Left cardiac atrium (tissue), 4 donors: ENCODE results near the gene PPARGC1A. TPM values are rescaled to one million over a fixed set of nuclear protein-coding genes. Genes with fewer than 3 reads are reported as not detected.

Source experiments
- ATAC-seq, 2 donors: fragments of 200-7000 bp; cut with Tn5 transposase; one replicate each; pipeline ENCODE4 v1.9.1; 2020; ENCODE audit warnings: mild to moderate bottlenecking in 2 of 2, moderate library complexity in 2 of 2
- DNase-seq: peaks from one replicate; pipeline ENCODE4 v3.0.0-alpha.2; 2020
- intact Hi-C, 2 donors: fragments of 100-400 bp; cut with DNase I; formaldehyde crosslinking; loops; one replicate each; pipeline versions ENCODE4 v1.14.1 to v1.15.1; 2022 to 2023
- total RNA-seq, 2 donors: library from RNA; stranded (reverse); fragmentation: NEBNext Ultra II Directional; extraction: Animal tissue kit (Norgen Biotek cat#: 25700); gene quantifications; one replicate each; pipeline ENCODE4 v1.2.1, GENCODE V29; 2021
- donor health status: DM: no; HTN: yes; CAD: no.
- donor health status: DM: no; HTN: yes; CAD: no; lungs with severe emphysema.
- donor health status: DM: yes; HTN: yes; CAD: no.
- donor health status: Dilated cardiomyopathy.

The PPARGC1A gene
- total RNA-seq, 2 donors from 2014 or later: 75.4 to 180 TPM

DNA sequence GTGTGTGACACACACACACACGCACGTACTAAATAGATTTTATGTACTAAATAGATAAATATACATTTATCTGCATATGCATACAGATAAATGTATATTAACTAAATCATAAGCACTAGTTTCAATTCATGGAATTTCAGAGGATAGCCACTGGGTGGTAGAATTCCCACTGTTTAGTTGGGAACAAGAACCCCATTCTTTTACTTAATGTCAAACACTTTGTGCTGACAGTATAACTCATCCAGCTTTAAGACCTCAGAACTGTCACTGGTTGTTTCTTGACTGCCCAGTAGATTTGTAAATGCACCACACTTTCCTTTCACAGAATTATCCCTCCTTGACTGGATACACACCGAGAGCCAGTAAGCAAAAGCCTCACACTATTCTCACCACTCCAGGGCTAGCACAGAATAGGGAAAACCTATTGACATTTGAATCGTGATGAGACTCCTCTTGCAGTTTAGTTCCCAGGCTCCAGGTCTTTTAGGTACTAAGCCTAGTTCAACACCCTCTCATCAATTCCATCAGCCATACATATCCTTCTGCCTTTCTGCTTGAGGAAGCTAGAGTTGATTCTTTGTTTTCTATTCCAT, 32.4 kb downstream of the PPARGC1A start:
- no peak for DNase-seq
- ATAC-seq: peak in 1 of 2 donors; percentile 44
- intact Hi-C loops: no loop called here

DNA sequence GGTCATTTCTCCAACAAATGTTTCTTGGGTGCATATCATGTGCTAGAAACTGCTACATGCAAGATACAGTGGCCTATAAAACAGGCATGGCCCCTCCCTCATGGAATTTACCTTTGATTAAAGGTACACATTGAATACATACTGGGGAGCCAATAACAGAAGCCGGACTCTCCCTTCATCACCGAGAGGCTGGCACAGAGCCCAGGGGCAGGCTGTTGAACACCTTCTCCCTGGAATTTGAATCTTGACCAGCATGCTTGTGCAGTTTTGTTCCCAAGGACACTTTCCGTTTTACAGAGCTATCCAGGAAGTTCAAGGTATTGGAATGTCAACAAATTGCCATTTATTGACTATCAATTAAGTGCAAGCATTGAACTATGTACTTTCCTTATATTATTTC, 33.2 kb downstream of the PPARGC1A start:
- ATAC-seq (no peak), DNase-seq (peak; percentile 29)
- intact Hi-C loops: no loop called here

DNA sequence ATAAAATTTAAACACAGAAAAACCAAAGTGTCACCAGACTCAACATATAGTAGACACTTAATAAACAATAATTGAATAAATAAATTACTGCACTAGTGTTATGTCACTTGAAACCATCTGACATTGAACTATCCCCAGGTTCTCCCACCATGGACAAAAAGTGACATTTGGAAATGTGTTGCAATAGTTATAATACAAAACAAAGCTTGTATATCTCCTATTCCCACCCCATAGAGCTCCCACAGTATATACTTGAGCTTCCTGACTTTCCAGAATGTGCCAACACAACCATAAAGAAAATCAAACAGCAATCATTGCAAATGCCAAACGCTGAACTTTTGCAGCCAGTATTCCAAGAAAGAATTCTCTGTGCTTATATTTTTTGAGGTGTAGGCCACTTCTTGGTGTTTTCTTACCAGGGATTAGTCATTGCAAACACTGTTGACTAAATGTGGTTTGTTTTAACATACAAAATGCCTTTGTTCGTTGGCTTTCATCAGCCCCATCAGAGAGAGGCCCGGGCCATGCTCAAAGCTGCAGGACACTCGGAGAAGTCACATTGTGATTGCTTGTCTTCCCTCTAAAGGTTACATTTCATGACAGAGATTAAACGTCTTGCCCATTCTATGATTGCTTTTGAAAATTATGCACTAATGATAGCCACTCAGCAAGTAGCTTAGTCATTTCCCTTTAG, 33.8 kb downstream of the PPARGC1A start:
- ATAC-seq (no peak), DNase-seq (no peak)
- intact Hi-C loops: no loop called here

DNA sequence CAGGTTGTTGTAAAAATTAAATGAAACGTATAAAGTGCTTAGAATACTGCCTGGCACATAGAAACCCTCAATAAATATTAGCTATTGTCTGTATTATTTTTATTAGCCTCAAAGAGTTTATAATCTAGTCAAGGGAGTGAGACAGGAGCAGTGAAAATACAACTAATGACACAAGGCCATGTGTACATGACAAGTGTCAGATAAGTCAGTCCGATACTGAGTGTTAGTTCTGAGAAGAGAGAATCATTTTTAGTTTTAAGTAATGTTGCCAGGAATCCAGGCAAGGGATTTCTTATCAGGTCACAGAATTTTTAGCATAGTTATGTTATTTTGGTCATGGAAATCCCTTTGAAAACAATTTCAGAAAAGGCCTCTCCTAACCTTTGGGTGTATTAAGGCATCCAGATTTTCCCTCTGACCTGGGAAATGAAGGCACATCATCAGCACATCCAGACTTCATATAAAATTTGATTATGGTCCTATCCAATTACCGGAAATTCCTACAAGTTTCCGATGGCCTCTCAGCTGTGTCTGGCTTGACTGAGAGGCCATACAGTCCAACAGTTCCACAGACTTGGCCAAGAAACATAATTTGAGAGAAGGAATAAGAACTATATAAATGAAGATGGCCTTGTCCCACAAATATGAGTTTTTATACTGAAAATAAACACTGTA, 35.7 kb downstream of the PPARGC1A start:
- ATAC-seq: peak in 1 of 2 donors; percentile 38
- no peak for DNase-seq
- intact Hi-C loops: no loop called here

DNA sequence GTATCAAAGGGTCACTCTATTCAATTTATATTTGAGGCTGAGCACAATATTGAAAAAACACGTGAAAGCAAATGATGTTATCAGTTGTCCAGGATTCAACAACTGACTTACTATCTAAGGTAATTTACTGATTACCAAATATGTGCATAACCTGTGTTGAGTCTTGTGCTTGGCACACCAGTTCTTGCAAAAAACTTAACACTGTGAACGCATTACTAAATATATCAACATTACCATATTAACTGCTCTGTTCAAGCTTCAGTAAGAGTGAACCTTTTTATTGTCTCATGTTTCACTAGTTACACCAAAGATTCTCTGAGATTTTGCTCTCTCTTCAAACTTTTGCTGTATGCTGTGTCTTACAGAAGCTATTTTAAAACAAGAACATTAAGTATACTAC, 38.4 kb downstream of the PPARGC1A start:
- ATAC-seq (no peak), DNase-seq (no peak)
- intact Hi-C loops: no loop called here

DNA sequence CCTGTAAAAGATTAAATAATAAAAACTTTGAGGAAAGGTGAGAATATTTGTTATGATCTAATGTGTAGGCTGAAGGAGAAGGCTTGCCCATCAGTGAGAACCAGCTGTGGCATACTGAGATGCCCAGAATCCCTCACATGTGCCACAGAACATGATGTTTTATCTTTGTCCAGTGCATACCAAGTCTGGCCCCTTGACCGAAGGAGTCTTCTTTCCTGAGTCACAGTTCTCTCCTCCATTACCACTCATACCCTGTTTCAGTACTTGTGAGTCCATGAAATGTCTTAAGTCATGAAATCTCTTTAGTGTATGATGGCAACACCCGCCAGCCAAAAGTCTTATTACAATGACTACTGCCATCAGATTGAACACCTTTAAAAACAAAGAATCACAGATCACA, 42.7 kb downstream of the PPARGC1A start:
- intact Hi-C loops: no loop called here
- ATAC-seq (no peak), DNase-seq (no peak)

DNA sequence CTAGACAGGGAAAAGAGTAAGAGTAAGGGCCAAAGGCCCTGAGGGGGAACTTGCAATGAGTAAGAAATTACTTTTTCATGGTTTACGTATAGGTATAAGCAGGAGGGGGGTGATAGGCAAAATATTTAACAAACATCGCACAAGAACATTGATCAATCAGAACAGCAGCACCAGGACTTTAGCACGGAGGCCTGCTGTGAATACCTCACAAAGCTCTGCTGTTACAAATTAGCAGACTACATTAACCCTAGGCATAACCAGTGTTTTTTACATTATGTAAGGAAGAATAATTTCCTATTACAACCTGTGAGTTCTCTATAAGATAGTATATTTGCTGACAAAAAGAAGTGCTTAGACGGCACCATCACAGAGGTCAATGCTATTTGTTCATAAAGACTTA, 44.9 kb downstream of the PPARGC1A start:
- intact Hi-C loops: no loop called here
- DNase-seq (no peak), ATAC-seq (no peak)

DNA sequence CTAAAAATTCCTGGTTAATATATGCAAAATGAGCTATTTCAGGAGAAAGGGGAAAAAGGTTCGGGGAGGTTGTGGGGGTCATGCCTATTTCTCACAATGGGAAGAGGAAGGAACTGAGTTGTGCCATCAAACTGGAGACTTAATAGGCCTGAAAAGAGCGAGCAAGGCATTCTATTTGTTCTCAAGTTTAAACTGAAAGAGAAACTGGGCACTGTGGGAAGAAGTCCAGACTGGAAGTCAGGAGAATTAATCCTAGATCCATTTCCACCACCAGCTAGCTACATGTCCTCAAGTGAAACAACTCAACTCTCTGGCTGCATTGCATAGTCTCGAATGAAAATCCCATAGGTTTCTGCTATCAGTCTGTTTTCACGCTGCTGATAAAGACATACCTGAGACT, 50.6 kb downstream of the PPARGC1A start:
- intact Hi-C loops: no loop called here
- ATAC-seq: no peak

DNA sequence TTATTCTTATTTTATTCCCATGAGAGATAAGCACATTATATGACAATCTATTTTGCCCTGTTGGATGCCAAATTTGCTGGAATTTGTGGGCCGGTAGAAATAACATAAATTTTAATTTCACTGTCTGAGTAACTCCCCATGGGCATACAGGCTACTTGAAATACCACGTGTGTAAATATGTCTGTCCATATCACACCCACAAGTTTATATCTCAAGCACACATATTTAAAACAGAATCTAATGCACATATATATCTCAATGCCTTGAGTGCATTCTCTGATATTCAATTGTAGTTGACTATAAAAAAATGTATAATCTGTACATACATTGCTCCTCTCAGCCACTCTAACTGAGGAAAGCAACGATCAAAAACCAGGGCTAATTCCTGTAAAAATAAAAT, 51.2 kb downstream of the PPARGC1A start:
- intact Hi-C loops: no loop called here

More for the DNA sequence above, 50.6 kb downstream of the PPARGC1A start:
- no peak for DNase-seq

DNA sequence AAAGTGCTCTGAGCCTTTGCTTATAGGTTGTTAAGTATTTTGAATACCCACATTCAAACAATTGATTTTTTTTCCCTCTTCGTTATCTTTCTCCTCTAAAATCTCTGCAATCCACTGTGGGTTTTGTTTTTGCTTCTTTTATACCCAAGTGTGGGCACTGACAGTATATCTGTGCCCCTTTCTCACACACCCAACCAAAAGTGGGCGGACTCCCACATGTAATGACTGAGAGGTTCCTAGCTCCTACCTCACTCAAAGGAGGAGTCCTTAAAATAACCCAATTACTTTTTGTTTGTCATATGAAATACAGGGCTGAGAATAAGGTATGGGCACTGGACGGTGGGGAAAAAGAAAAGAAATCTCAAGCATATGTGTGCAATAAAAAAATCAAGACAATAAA, 51.7 kb downstream of the PPARGC1A start:
- DNase-seq (no peak), ATAC-seq (no peak)
- intact Hi-C loops: no loop called here

More for the DNA sequence above, 51.2 kb downstream of the PPARGC1A start:
- DNase-seq (no peak), ATAC-seq (no peak)

DNA sequence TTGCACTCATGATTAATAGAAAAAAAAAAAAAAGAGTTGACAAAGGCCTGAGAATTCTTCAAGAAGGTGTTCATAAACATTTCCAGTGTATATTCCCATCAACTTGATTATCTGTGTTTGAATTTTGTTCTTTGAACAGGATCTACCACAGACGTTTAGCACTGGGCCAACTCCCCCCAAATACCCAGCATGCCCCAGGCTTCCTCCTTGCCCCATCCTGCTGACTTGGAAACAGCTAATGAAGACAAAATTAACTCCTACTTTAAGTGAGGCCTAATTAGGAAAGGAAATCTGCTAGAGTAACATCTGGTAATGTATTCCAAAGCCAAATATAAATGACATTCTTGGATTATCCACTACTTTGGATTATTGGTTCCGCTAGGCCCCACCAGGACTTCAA, 52.5 kb downstream of the PPARGC1A start:
- DNase-seq: no peak
- ATAC-seq: no peak
- intact Hi-C loops: no loop called here

DNA sequence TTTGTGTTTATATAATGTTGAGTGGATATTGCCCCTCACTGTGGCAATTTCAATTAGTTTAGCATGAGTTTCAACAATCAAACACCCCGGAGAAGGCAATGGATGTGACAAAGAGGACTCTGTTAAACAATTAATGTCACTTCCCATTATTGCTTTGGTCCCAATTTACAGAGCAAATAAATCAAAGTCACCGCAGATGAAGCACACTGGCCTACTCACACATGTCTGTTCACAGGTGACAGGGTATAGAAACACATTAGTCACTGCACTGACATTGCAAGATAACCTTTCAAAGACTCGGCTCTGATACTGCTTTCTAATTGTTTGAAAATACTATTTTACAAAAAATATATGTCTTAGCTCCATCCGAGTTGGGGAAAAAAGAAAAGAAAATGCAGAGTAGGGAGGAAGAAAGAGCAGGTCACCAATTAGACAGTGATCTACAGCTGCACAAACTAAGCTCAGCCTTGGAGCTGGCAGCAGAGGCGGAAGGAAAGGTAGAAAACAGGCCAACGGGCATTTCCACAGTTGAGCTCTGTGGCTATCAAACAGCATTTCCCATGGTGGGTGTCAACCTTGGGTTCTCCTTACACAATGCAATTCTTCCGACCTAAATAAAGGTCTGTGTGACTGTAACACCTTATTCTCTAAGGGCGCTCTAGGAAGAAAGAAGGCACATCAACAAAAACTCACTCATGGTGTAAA, 53.9 kb downstream of the PPARGC1A start:
- intact Hi-C loops: no loop called here
- no peak for ATAC-seq
- no peak for DNase-seq

DNA sequence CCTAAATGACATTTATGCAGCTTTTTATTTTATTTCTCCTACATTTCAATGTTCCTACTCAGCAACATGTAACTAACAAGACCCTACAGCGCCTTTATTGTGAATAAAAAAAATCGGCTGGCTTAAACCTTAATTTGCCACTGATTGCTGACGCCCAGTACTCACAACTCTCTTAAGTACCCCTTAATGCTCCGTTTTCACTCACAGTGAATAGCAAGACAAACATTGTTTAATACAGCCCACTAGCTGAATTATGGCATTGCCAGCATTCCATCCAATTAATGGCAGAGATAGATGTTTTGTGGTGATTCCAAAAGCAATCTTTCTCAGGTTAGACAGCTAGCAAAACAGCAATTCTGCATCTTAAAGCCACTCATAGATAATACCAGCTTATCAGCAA, 61.1 kb downstream of the PPARGC1A start:
- no peak for DNase-seq
- no peak for ATAC-seq
- intact Hi-C loops: no loop called here

DNA sequence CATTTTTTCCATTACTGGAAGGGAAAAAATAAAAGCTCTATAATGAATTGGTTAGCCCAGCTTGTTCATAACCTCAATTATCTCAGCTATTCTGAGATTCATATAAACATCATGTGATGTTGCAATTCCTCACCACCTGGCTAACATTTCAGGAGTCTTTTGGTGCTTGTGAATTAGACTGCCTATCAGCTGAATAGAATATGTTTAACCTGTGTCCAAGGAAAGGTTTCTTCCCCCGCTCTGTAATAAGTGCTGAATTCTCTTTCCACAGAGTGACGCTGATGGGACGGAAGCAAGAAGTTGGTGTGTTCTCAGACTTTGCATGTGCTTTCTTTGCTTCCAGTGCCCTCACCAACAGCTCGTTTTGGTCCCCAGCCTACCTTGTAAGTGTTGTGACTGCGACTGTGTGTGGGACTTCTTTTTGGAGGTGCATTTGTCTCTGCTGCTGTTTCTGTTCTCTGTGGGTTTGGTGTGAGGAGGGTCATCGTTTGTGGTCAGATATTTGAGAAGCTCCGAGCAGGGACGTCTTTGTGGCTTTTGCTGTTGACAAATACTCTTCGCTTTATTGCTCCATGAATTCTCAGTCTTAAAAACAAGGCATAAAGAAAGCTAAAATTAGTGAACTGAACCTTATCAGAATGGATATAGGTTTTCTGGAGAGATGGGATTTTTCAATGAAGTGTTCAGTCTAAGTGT, 61.7 kb downstream of the PPARGC1A start:
- DNase-seq (no peak), ATAC-seq (no peak)
- intact Hi-C loops: no loop called here

DNA sequence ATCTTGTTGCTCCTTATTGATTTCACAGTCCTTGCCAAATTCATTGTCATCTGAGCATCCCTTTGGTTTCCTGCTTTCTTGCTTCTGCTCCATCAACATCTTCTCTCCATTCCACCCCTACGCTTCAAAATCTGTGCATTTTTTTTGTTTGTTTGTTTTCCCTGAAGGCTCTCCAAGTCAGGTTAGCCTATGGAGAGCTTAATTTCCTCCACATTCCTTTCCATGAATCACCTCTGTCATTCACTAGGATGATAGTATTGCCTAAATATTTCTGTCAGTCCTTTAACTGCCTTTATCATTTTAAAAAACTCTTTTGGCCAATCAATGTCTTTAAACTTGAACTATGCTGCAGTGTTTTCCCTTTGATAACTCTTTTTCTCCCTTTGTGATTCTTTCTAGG, 67.7 kb downstream of the PPARGC1A start:
- no peak for DNase-seq
- intact Hi-C loops: no loop called here
- no peak for ATAC-seq

DNA sequence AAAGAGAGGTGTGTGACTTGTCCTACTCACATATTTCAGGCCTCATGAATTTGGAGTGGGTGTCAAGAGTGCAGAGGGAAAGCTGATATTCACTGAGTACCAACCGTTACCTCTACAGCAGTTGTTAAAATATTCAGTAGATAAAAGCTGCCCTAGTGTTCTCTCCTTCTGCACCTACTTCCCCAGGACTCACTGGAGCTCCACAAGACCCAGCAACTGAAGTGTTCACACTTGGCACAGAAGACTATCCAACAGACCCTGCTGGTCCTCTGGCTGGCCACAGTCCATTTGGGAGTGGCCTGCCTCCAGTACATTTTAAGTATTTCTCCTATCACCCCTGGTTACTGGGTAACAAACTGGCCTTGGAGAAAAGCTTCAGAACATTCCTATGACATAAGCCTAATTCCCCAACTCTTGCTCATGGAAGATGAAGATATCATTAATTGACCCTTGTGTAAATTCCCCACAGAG, 70.8 kb downstream of the PPARGC1A start:
- DNase-seq (peak; percentile 46), ATAC-seq (peak; percentile 74 to 92)
- intact Hi-C loops: no loop called here

DNA sequence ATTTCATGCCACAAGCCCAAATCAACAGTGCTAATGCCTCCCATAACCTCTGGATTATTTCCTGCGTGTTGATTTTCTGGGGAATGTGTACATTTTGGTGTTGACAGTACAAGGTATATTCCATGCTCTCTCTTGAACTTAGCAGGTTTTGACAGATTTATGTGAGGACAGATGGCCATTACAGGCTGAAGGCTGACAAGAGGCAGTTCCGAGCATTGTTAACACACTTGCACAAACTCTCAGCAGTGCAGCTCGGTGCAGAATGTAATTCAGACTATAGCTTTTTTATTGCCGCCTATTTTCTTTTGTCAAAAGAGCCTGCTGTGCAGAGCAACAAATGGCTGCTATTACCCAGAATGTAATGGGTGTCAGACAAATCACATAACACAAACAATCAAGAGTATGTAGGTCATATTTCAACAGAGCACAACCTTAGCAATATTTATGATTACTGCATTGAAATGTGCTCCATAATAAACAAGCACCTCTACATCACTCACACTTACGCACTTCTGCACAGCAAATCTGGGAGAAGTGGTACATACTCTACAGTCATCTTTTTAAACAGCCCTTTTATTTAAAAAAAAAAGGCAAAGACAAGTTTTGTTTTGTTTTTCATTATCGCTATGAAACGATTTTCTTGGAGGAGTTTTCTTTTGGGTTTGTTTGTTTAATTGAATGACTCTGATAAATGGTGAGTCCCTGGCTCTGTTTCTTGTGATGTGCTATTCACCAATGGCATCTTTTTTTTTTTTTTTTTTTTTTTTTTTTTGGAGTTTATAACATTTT, 71.6 kb downstream of the PPARGC1A start:
- ATAC-seq: peak in 1 of 2 donors; percentile 25
- intact Hi-C loops: no loop called here

DNA sequence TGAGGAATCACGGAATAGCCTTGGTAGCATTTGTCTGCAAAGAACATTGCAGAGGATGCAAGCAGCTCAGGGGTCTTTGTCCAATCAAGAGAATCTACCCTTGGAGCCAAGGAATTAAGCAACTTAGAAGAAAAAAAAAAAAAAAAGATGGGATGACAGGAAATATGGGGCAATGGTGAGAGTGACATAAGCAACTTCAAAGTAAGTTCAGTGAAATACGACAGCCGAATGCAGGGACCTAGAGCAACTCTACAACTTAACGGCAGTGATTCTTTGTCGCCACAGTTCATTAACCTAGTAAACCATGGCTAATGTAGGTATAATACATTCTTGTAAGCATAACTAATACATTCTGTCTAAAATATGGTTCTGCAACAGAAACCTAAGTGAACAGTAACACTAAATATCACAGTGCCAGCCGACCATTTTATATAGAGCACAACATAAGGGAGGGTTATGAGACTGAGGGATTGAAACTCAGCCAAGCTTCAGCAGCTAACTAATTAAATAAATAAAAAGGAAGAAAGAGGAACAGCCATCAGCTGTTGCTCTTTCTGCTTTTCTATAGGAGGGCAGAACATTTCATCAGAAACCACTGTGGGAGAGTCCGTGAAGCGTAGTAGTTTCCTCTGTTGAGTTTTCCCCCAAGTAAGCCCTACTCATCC, 74.7 kb downstream of the PPARGC1A start:
- no peak for ATAC-seq
- intact Hi-C loops: no loop called here
- no peak for DNase-seq

More for the DNA sequence above, 71.6 kb downstream of the PPARGC1A start:
- DNase-seq: no peak
